NCI-H2107 treated with DMSO at 0.1 percent for 48 hours (cell line): ENCODE measurements around the gene SH3GL1.
"Not testable (repeated sequence)": the region's sequence is repeated elsewhere in the genome, so short reads cannot be mapped to it uniquely, and the experiment has no call there.

Experiments used
- DNase-seq: peaks from one replicate; lab custom pipeline; 2025; ENCODE audit not compliant: unreplicated experiment; lab: John Stamatoyannopoulos, UW

The SH3GL1 gene

GRCh38 chr19:4345342-4346019, 54.9 kb downstream of the SH3GL1 start:
- no peak for DNase-seq

- DNase-seq, result peak; percentile 67
Measured at GRCh38 chr19:4343370-4344307, 56.7 kb downstream of the SH3GL1 start, which contains the start of gene MPND. MPND (plus strand) TSS chr19:4343562; CDS start chr19:4343594, 32 bp downstream.

- peak; percentile 98 for DNase-seq
Measured at GRCh38 chr19:4342615-4343369, 57.6 kb downstream of the SH3GL1 start.

DNA sequence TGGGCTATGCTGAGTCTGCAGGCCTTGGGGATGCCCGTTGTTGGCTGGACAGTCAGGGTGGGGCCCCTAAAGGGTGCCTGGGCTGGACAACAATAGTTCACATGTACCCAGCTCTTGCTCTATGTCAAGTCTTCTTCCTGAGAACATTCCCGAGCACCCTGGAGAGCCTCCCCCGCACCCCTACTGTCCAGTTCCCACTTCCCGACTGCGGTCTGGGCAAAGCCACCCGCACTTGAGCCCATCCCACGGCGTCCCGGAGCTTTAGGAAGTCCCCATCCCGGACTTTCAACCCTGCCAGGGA, 58.1 kb downstream of the SH3GL1 start:
- DNase-seq, result no peak

GRCh38 chr19:4338441-4339355, 61.6 kb downstream of the SH3GL1 start, which contains the start of gene STAP2:
STAP2 (minus strand) TSS chr19:4338827; CDS start chr19:4338753, 74 bp downstream.
- no peak for DNase-seq

GRCh38 chr19:4337906-4338440, 62.4 kb downstream of the SH3GL1 start:
- DNase-seq, result peak; percentile 12

DNA sequence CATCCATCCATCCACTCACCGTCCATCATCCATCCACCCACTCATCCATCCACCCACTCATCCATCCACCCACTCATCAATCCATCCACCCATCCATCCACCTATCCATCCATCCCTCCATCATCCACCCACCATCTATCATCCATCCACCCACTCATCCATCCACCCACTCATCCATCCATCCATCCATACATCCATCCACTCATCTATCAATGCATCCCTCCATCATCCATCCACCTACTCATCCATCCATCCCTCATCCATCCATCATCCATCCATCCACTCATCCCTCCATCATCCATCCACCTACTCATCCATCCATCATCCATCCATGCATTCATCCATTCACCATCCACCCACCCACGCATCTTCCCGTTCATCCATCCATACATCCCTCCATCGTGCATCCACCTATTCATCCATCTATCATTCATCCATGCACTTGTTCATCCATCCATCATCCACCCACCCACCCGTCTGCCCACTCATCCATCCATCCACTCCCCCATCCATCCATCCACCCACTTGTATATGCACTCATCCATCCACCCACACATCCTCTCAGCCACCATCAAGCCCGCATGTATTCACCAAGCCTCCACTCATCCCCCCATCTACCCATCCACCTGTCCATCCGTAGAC, 65.3 kb downstream of the SH3GL1 start:
- no peak for DNase-seq

GRCh38 chr19:4329858-4330257, 70.5 kb downstream of the SH3GL1 start:
- DNase-seq, result no peak

GRCh38 chr19:4328991-4329681, 71.2 kb downstream of the SH3GL1 start:
- DNase-seq, result not testable (repeated sequence)

- DNase-seq, result peak; percentile 97
Measured at GRCh38 chr19:4328243-4328990, 71.9 kb downstream of the SH3GL1 start.

DNA sequence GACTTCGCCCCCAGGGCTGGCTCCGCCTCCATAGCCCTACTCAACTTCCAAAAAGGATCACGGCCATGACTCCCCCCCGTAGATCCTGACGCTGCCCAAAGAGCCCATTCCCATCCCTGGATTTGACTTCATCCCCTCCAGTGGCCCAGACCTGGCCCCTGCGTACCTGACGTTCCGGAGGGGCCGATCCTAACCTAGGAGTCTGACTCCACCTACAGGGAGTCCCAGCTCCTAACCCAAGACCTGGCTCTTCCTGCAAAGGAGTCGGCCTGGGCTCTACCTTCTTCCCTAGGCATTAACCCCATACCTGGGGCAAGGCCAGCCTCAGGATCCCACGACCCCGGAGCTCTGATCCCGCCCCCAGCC, 72.5 kb downstream of the SH3GL1 start:
- DNase-seq, result no peak

DNA sequence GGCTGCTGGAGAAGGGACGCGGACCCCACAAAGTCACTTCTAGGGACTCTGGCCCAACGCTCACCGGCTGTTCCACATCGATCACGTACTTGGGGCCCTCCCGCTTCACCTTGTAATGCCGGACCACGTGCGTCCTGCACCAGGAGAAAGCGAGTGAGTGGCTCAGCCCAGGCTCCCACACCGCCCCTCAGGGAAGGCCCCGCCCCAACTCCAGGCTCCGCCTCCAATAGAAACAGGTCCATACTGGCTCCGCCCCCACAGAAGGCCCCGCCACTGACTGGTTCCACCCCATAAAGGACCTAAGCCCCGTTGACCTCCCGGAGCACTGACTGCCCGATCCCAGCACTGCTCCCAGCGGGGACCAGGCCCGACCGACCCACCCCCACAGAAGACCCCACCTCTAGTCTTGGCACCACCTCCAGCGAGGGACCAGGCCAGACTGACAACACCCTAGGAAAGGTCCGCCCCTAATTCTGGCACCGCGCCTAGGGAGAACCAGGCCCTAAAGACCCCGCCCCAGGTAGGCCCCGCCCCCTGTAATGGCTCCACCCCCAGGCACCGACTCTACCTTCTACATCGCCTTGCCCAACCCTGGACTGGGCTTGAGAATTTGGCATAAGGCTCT, 73.0 kb downstream of the SH3GL1 start:
- DNase-seq, result no peak

DNA sequence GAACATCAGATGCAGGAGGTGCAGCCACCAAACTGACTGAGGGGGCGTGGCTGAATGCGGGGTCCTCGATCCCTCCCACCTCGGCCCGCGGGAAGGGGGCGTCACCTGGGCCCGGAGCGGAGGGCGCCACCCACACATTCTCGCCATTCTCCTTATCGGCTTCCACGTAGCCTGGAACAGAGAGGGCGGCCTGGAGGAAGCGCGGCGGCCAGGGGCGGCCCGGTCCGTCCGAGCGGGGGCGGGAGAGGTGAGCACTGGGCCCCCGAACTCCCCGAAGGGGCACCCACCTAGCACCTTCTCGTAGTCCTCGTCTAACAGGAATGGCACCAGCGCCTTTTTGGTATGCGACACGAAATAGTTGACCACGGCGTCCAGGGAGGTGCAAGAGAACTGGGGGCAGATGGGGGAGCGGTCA, 73.5 kb downstream of the SH3GL1 start:
- no peak for DNase-seq

- DNase-seq, result no peak
Measured at GRCh38 chr19:4326215-4326836, 74.0 kb downstream of the SH3GL1 start.

- DNase-seq, result no peak
Measured at GRCh38 chr19:4324228-4324627, 76.1 kb downstream of the SH3GL1 start.

DNA sequence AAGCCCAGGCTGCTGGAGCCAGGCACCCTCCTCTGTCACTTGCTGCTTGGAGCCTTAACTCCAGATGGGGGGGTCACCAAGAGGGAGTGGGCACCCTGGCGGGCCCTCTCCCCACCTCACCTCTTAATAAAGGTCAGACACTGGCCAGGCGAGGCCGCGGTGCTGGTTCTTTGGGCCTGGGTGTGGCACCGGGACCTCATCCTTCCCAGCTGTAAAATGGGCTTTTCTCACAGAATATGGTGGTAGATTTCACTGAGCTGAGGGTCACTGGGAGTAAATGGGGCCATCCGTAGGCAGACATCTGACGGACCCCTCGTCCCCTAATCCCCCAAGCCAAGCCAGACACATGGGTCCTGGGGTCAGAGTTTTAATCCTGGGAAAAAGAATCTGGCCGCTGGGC, 76.7 kb downstream of the SH3GL1 start:
- DNase-seq, result no peak

- DNase-seq, result no peak
Measured at GRCh38 chr19:4322942-4323665, 77.2 kb downstream of the SH3GL1 start.
